ENCODE data around the gene HNRNPM.

The HNRNPM gene

GRCh38 chr19:8461376-8461775 lies 16.6 kb downstream of the HNRNPM start:
- no peak for DNase-seq

DNA sequence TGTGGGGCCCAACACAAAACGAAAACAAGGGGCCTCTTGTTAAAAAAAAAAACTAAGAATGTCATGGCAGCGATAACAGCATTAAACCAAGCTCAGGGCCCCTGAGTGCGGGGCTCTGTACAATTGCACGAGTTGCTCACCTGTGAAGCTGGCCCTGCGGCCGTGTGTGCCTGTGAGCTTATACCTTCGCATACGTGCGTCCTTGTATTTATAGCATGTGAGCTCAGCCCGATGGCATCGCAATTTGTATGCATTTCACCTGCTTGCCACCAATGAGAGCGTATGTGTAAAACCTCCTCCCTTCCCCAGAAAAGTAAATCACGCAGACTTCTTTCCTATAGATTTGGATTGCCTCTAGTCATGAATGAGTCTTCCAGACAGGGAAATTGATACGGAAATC lies 17.1 kb downstream of the HNRNPM start:
- no peak for DNase-seq

- DNase-seq, result no peak
These were observed 17.8 kb downstream of the HNRNPM start for GRCh38 chr19:8462571-8462970.

GRCh38 chr19:8463365-8463764 lies 18.6 kb downstream of the HNRNPM start:
- no peak for DNase-seq

DNA sequence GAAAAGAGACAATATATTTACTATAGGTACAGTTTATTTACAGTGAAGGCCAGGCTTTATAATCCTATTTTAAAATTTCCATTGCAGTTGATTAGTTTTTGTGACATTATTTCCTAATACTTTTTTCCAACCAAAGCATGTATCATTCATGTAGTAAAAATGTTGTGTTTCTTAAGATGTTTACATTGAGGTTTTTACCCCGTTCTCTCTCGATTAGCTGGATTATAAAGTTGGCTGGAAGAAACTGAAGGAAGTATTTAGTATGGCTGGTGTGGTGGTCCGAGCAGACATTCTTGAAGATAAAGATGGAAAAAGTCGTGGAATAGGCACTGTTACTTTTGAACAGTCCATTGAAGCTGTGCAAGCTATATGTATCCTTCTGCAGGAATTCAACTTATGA lies 21.2 kb downstream of the HNRNPM start:
- DNase-seq, result no peak

- no peak for DNase-seq
These were observed 23.3 kb downstream of the HNRNPM start for GRCh38 chr19:8468124-8468523.

DNA sequence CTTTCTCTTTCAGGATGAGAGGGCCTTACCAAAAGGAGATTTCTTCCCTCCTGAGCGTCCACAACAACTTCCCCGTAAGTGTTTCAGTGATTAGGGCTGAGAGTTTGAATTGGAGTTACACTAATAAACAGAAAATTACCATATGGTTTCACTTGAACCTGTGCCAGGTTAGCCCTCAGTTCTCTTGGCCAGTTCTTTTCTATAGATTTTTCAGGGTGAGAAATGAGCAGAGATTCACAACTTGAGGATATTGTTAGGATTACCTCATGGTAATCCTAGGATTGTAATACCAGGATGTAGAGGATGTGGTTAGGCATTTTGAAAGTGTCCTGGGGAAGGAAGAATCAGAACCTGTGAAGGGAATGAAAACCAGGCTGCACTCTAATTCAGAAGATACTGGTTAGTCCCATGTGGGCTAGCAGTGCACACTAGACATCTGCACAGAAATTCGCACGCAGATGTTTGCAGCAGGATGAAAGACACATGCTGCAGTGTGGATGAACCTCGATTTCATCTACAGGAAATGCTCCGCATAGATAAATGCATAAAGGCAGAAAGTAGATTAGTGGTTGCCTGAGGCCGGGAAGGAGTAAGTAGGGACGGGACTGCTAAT lies 24.1 kb downstream of the HNRNPM start:
- DNase-seq, result no peak

DNA sequence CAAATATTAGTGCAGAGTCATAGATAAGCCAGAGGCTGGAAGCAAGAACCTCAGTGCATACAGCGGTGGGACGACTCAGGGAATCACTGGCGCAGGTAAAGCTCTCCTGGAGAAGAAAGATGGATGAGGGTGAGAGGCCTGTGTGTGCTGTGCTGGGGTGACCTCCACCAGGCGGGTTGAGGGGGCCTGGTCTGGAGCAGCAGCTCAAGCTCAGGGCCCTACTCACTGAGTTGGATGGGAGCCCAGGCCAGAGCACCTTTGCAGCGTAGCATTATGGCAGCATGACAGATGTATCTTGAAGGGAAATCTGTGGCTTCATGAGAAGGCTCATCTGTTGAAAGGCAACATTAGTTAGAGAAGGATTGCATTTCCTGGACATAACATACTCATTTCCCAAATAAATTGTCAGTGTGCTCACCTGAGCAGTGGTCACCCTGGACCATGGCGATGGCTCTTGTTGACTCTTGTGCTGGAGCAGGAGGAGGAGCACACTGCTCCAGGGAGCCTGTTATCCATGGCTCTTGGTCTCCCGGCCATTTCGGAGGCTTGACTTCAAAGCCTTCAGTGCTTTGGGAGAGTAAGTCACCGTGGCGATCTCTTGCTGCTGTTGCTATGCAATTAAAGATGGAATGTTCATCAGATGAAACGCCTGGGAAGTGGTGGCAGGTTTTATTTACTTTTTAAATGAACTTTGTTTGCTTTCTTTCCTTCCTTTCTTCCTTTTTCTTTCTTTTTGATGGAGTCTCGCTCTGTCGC lies 25.0 kb downstream of the HNRNPM start:
- no peak for DNase-seq

DNA sequence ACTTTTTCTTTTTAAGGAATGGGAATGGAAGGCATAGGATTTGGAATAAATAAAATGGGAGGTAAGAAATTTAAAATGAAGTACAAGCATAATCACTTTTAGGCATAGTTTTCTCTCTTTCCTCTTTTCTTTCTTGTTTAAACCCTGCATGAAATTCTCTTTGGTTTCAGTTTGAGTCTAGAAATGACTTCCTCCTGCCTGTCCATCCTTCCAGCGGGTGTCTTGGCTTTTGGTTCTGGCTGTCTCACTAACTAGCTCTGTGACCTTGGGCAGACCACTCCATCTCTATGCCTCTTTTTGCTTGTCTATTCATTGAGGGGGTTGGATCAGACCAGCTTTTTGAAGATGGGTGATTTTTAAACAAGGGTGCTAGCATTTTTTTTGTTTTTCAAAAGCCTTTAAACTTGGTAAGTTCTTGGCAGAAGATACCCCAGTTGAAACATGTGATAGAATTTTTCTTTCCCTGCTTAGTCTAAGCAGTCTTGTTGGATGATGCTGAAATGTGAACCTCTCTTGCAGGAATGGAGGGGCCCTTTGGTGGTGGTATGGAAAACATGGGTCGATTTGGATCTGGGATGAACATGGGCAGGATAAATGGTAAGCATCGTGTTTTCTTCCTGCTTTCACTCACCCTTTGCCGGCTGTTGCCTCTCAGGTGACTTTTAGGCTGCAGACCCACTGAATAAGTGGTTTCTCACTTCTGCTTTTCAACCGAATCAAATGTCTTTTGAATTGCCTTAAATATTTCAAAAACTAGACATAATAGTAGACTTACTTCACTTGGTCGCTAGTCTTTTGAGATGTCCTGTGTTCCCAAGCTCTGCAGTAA lies 29.1 kb downstream of the HNRNPM start:
- DNase-seq, result no peak

DNA sequence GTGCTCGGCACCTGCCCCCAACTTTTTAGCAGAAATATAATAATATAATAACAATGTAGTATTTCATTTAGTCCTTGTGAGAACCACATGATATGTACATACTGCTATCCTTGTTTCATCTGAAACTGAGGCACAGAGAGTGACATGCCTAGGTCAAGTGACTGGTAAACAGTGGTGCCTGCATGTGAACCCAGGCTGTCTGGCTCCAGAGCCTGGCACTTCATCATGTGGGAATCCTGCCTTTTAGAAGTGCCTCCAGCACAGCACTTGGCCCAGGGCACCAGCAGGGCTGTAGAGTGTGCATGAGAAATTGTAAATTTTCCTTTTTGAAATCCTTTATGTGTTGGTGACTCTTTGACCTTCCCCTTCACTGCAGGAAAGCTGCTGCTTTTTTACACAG lies 30.2 kb downstream of the HNRNPM start:
- no peak for DNase-seq

DNA sequence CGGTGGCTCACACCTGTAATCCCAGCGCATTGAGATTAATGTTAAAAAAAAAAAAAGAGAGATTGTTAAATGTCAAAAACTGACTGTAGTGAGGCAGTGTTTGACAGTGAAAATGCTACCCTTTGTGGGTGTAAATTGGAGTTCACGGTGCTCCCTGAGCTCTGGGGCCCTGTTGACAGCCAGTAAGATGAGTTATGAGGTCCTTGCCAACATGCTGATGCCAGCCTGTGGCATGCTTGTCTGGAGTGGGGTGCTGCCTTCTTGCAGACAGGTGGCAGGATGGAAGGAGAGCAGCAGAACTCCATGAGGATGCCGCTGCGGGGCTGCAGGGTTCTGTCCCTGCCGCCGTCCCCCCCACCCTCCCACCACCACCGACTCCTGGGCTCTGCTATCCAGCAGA lies 31.7 kb downstream of the HNRNPM start:
- no peak for DNase-seq

GRCh38 chr19:8477889-8478288 lies 33.1 kb downstream of the HNRNPM start:
- DNase-seq, result no peak

GRCh38 chr19:8478598-8478997 lies 33.8 kb downstream of the HNRNPM start:
- no peak for DNase-seq

DNA sequence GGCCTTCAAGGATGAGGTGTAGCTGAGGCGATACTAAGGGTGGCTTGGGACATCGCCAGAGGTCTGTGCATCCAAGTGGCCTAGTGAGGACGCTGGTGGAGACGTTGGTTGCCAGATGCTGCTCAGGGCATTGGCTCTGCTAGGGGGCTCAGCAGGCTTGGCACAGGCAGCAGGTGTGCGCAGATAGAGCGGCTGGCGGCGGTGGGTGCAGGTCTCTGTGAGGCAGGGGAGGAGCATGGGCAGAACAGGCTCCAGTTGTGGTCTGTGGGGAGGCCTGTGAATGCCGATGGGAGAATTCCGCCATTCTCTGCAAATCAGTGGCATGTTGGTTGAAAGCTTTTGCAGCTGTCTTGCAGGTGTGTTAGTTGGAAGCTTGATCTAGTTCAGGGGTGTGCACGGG lies 36.4 kb downstream of the HNRNPM start:
- no peak for DNase-seq

DNA sequence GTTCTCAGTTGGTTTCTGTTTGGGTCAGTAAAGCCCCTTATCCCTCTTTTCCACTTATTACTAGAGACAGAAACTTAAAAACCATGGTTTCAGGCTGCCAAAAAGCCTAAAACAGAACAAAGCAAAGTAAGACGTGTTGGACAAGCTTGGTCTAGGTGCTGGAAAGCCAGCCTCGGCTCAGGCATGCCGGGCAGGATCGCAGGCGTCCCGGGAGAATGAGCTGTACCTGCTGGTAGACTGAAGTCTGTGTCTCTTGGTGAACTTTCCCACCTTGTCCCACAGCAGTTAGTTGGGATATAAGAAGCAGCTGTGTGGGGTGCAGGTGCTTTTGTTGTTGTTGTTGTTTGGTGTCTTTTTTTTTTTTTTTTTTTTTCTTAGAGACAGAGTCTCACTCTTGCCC lies 36.8 kb downstream of the HNRNPM start:
- DNase-seq, result no peak

DNA sequence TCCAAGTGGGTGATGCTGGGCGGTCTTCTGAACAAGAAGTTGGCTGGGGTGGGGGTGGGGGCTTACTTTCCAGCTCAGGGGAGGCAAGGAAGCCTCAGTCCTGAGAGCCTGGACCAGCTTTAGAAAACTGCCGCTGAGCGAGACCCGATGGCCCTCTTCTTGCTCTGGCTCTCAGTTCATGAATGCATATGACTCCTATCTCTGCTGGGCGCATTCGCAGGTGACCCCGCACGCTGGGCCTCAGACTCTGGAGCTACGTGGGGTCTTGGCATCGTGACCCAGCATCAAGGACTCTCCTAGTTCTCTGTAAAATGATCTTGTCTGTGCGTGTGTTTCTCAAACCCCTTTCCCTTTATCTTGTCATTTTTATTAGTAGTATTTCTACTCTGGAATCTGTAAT lies 37.9 kb downstream of the HNRNPM start:
- DNase-seq, result no peak

GRCh38 chr19:8483165-8483564 lies 38.4 kb downstream of the HNRNPM start:
- no peak for DNase-seq

GRCh38 chr19:8484331-8484894 lies 39.6 kb downstream of the HNRNPM start:
- DNase-seq, result peak in 1 of 2 donors; percentile 21

GRCh38 chr19:8485561-8486371 lies 41.0 kb downstream of the HNRNPM start:
- no peak for DNase-seq

DNA sequence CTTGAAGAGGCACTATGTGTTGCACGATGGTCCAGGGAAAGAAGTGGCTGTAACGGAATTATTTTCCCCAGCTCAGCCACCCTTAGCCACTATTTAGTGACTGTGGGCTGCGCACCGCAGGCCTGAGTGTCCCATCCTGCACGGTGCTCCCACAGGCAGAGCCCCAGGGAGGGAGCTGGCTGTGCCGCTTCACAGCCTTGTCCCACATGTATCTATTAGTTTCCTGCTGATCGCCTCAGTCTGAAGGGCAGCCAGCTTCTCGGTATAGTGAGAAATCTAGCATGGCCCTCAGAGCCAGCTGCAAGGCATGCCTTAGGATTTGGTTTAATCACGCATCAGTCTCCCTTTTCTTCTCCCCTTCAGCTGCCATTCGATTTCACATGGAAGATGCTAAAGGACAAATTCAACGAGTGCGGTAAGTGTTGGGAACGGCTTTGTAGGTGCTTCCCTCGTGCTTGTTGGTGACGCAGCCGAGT lies 41.9 kb downstream of the HNRNPM start:
- DNase-seq, result no peak

GRCh38 chr19:8487137-8487851 lies 42.5 kb downstream of the HNRNPM start:
- DNase-seq, result peak; percentile 56 to 97

GRCh38 chr19:8488365-8488764 lies 43.6 kb downstream of the HNRNPM start:
- DNase-seq, result no peak
